Activated T-cell treated with anti-CD3 and anti-CD28 coated beads for 4 hours (primary cell): Measurements from ENCODE around the gene ADAM15.

Source experiments
- DNase-seq: peaks from one replicate; pipeline ENCODE4 v3.0.0-alpha.2; 2020

The ADAM15 gene

GRCh38 chr1:155053531-155054105, 2.5 kb downstream of the ADAM15 start:
- DNase-seq, result no peak

GRCh38 chr1:155057104-155057503, 6.0 kb downstream of the ADAM15 start:
- DNase-seq, result no peak

- no peak for DNase-seq
Measured at GRCh38 chr1:155057788-155058211, 6.7 kb downstream of the ADAM15 start.

- no peak for DNase-seq
Measured at GRCh38 chr1:155060736-155061135, 9.6 kb downstream of the ADAM15 start.

DNA sequence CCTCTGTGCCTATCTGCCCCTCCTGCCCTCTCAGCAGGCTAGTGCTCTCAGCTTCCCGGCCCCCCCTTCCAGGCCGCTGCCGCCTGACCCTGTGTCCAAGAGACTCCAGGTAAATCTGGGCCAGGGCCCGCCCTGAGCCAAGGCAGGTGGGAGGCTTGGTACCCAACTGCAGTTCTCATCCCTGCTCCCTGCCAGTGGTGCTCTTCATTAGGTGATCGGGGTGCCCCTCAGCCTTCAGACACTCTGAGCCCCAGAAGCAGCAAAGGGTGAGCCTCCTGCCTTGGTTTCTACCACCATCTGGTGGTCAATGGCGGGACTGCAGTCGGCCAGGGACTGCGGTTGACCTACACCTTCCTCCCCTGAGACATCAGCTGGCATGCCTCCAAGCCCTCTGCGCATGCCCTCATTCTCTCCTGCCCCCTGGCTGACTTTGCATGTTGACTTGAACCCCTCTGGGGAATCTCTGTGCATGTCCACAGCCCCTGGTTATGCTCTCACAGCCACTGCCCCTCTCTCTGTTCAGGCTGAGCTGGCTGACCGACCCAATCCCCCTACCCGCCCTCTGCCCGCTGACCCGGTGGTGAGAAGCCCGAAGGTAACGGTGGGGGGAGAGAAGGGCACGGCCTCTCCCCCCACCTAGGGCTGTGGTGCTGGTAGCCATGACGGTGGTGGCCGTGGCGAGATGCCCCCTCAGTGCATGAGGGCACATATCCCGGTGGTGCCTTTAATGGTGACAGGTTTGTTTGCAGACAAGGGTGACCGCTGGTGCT, 10.4 kb downstream of the ADAM15 start:
- DNase-seq, result peak; percentile 97

GRCh38 chr1:155062151-155062686, 11.1 kb downstream of the ADAM15 start:
- DNase-seq, result no peak

DNA sequence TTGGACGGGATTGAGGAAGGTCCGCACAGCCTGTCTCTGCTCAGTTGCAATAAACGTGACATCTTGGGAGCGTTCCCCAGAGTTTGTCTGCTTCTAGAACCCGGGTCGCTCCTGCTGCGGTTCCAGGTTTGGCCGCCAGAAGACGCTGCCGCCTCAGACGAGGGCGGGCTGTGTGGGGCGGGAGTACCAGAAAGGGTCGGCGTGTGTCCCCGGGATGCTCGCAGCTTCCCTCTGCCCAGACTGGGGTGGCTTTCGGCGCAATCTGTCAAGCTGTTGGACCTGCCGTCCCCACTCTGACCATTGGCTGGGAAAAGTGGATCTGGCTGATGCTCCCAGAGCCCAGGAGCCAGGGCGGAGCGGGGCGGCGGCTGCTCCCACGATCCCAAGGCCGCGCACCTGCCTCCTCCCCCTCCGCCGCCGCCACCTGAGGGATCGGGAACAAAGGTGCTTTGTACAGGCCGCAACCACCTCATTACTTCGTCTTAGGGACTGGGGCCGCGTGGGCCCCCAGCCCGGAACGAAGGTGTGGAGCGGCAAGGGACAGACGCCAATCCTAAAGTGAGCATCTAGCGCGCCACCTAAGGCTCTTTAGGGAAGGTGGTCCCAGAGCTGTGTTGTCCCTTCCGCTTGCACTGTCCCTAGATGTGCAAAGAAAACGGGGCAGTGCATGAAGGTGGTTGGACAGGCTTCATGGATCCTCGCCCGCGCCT, 11.7 kb downstream of the ADAM15 start:
- DNase-seq, result peak; percentile 77

DNA sequence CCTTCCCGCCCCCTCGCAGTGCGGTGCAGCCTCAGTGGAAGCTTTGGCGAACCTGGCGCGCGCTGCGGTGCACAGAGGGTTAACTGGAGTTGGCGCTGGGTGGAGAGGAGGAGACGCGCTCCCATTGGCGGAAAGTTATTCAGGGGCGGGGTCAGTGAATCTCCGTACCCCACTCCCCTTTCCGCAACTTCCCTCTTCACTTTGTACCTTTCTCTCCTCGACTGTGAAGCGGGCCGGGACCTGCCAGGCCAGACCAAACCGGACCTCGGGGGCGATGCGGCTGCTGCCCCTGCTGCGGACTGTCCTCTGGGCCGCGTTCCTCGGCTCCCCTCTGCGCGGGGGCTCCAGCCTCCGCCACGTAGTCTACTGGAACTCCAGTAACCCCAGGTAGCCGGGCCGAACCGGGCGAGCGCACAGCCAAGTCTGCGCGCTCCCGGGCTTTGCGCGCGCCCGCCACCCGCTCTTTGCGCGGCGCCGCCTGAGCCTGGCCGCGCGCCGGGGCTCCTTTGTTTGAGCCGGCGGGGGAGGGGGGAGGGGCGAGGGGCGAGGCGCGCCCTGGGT, 12.5 kb downstream of the ADAM15 start, which contains the start of gene EFNA4:
TSS of gene EFNA4 (plus strand) at position 191 of the 561 bp plus-strand sequence. CDS start at position 275, 84 bp downstream.
- DNase-seq, result peak; percentile 77

DNA sequence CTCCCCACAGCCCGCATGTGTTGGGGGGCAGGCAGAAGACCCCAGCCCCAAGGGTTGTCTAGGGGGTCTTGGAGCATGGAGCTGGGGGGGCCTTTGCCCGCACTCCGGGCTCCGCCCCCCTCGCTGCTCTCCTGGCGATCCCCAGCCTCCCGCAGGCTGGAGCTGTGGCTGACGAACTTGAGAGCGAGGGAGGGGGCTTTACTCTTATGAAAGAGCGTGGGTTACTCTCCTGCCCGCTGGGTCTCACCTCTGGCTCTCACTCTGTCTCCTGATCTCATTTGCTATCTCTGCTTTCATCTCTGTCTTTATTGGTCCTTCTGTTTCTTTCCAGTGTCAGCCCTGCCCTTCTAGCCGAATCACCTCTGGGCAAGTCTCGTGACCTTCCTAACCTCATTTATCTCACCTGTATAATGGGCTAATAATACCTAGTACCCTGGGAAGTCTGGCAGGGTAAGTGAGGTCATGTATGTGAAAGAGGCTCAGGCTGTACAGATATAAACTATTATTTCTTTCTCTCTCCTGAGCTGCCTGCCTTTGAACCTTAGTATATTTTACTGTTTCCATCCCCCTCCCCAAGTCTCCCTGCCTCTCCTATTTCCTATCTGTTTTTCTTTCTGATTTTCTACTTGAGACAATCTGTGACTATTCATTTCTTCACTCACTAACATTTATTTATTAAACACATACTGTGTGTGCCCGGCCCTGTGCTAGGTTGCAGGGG, 13.2 kb downstream of the ADAM15 start:
- DNase-seq, result no peak

DNA sequence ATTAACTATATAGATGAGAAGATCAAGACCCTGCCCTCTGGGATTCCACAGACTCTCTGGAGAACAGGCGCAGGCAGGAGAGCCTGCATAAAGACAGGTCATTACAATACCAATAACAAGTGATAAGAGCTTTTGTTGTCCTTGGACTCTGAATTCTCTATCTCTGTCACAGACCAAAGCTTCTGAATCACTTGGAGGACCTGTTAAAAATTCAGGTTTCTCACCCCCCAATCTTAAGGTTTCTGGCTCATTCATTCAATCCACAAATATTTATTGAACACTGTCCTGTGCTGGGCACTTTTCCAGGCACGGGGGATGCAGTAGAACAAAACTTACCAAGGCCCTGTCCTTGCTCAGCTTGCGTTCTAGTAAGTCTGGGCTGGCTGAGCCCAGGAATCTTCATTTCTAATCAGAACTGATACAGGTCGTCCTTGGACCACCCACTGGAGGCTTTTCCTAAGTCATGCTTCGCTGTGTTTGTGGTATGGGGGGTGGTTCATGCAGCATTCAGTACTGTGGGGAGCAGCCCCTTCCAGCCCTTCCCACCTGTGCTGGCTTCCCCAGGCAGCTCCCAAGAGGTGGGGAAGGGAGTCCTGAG, 13.8 kb downstream of the ADAM15 start:
- no peak for DNase-seq

GRCh38 chr1:155066777-155067176, 15.7 kb downstream of the ADAM15 start:
- DNase-seq, result no peak

DNA sequence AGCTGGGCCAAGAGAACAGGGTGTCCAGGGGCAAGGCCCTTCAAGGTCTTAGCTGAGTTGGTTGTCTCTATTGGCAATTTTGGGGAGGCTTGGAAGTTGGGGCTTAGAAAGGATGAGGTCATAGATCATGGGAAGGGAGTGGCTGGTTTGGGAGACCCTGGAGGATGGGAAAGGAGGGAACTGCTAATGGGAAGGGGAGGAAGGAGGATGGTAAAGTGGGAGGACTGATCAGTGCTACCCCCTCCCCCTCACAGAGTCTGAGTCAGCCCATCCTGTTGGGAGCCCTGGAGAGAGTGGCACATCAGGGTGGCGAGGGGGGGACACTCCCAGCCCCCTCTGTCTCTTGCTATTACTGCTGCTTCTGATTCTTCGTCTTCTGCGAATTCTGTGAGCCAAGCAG, 17.5 kb downstream of the ADAM15 start:
- no peak for DNase-seq

DNA sequence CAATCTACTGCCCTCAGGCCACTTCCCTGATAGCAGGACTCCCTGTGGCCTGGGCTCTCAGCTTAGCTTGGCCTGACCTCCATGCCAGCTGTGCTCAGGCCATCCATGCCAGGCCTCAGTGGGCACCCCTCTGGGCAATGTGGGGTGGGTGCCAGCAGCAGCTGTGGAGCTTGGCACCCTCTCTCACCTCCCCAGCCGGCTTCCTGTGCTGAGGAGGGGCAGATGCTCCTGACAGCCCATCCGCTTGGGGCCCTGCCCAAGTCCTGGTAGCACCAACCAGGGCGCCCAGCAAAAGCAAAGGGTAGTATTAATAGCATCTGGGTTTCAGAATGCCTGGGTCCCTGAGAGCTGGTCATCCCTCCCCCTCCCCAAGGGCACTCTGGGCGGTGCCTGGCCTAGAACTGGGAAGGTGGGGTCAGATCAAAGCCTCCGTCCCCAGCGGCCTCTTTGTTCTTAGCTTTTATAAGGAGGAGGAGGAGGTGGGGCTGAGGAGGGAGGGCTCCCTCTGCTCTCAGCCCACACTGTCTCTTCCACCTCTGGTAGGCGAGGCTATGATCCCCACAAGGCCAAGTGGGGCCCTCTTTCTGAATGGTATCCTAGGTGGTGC, 18.5 kb downstream of the ADAM15 start:
- DNase-seq, result no peak

GRCh38 chr1:155070158-155070621, 19.1 kb downstream of the ADAM15 start:
- no peak for DNase-seq

DNA sequence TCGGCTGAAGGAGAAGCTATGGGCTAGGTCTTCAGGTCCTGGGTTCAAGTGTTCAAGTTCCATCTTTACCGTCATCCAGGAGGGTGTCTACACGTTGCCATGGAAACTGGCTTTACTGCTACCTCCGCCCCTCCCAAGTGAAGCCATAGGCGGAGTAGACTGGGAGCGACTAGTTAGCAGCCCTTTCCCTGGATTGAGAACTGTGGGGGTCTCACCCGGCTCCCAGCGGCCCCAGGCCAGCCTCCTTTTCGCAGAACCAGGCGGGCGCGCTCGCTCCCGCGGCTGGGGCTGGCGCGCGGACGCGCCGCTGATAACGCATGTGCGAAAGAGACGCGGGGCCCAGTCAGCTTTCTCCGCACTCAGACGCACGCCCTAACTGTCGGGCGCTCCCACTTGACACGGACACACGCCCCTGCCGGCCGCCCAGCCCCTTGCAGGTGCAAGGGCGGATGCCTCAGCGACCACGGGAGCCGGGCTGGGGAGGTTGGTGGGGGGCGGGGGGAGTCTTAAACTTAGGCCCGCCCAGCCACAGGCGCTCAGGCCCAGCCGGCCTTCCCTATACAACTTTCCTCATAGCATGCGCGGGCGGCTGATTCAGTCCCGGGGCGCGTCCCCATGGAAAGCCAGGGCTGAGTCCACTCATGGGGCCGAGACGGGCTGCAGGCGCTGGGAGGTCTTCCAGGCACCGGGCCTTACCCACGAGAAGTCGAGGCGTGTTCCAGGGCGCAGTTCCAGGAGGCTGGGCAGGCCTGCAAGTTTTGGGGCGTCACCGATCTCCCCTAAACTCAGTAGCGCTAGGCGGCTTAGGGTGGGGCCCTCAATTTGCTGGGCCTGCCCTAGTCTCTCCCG, 19.8 kb downstream of the ADAM15 start:
- peak; percentile 49 for DNase-seq

DNA sequence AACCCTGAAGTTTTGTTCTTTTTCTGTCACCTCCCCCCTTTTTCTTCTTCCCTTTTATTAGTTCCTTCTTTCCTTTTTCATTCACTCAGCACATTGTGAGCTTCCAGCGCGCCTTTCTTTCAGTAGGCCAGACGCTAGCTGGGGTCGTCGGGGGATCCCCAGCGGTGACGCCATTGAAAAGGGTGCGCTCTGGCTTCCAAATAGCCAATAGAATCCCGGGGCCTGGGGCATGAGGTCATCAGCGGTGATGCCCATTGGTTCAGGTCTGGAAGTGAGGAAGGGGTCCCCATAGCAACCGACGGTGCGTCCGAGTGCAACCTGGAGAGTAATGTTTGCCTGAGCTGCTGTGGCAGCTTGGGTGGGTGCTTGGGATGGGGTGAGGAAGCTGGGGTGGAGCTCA, 20.6 kb downstream of the ADAM15 start:
- no peak for DNase-seq

- no peak for DNase-seq
Measured at GRCh38 chr1:155072531-155073289, 21.6 kb downstream of the ADAM15 start.

- no peak for DNase-seq
Measured at GRCh38 chr1:155073377-155074242, 22.5 kb downstream of the ADAM15 start.

GRCh38 chr1:155075535-155075934, 24.4 kb downstream of the ADAM15 start:
- DNase-seq, result no peak
